ENCODE measurements around the gene CCNE1.

The CCNE1 gene

GRCh38 chr19:29854033-29854432 lies 42.2 kb downstream of the CCNE1 start:
- TF ChIP-seq FOXP2 (optimal IDR thresholded peaks at IDR 0.05; ENCODE audit: borderline replicate concordance, extremely low read depth, extremely low read length, insufficient read depth), result no peak
- no peak for TF ChIP-seq TAF1 (IDR thresholded peaks at IDR 0.05; ENCODE audit: borderline replicate concordance, insufficient read depth, low read length)
- no peak for TF ChIP-seq SIN3A (IDR thresholded peaks at IDR 0.05; ENCODE audit: borderline replicate concordance, insufficient read depth, low read length)
- TF ChIP-seq POLR2AphosphoS5 (IDR thresholded peaks at IDR 0.05; ENCODE audit: low read depth, low read length), result no peak
- no peak for TF ChIP-seq REST (IDR thresholded peaks at IDR 0.05; ENCODE audit: insufficient read depth in 1 of 2, low read depth in 2 of 2, low read length in 2 of 2)

GRCh38 chr19:29855087-29855486 lies 43.3 kb downstream of the CCNE1 start:
- TF ChIP-seq POLR2AphosphoS5 (IDR thresholded peaks at IDR 0.05; ENCODE audit: low read depth, low read length) (no peak), FOXP2 (optimal IDR thresholded peaks at IDR 0.05; ENCODE audit: borderline replicate concordance, extremely low read depth, extremely low read length, insufficient read depth) (no peak), TAF1 (IDR thresholded peaks at IDR 0.05; ENCODE audit: borderline replicate concordance, insufficient read depth, low read length) (no peak), SIN3A (IDR thresholded peaks at IDR 0.05; ENCODE audit: borderline replicate concordance, insufficient read depth, low read length) (no peak), REST (IDR thresholded peaks at IDR 0.05; ENCODE audit: insufficient read depth in 1 of 2, low read depth in 2 of 2, low read length in 2 of 2) (no peak)

- no peak for TF ChIP-seq POLR2AphosphoS5 (IDR thresholded peaks at IDR 0.05; ENCODE audit: low read depth, low read length)
- TF ChIP-seq SIN3A (IDR thresholded peaks at IDR 0.05; ENCODE audit: borderline replicate concordance, insufficient read depth, low read length), result no peak
- TF ChIP-seq TAF1 (IDR thresholded peaks at IDR 0.05; ENCODE audit: borderline replicate concordance, insufficient read depth, low read length), result no peak
- no peak for TF ChIP-seq REST (IDR thresholded peaks at IDR 0.05; ENCODE audit: insufficient read depth in 1 of 2, low read depth in 2 of 2, low read length in 2 of 2)
- no peak for TF ChIP-seq FOXP2 (optimal IDR thresholded peaks at IDR 0.05; ENCODE audit: borderline replicate concordance, extremely low read depth, extremely low read length, insufficient read depth)
Measured at GRCh38 chr19:29855741-29856500, 44.1 kb downstream of the CCNE1 start.

- TF ChIP-seq FOXP2 (optimal IDR thresholded peaks at IDR 0.05; ENCODE audit: borderline replicate concordance, extremely low read depth, extremely low read length, insufficient read depth), result no peak
- no peak for TF ChIP-seq REST (IDR thresholded peaks at IDR 0.05; ENCODE audit: insufficient read depth in 1 of 2, low read depth in 2 of 2, low read length in 2 of 2)
- TF ChIP-seq POLR2AphosphoS5 (IDR thresholded peaks at IDR 0.05; ENCODE audit: low read depth, low read length), result no peak
- no peak for TF ChIP-seq TAF1 (IDR thresholded peaks at IDR 0.05; ENCODE audit: borderline replicate concordance, insufficient read depth, low read length)
- TF ChIP-seq SIN3A (IDR thresholded peaks at IDR 0.05; ENCODE audit: borderline replicate concordance, insufficient read depth, low read length), result no peak
Measured at GRCh38 chr19:29858000-29858596, 46.3 kb downstream of the CCNE1 start.

All from PFSK-1 (cell line).